AML-193 (cell line): ENCODE measurements around the gene ATXN1.

Experiments used
- DNase-seq, 2 experiments: peaks; one replicate each; lab custom pipeline; 2025; lab: John Stamatoyannopoulos, UW

Gene ATXN1

GRCh38 chr6:16332175-16332542 lies 429.1 kb downstream of the ATXN1 start:
- DNase-seq, result peak; percentile 69 to 80

DNA sequence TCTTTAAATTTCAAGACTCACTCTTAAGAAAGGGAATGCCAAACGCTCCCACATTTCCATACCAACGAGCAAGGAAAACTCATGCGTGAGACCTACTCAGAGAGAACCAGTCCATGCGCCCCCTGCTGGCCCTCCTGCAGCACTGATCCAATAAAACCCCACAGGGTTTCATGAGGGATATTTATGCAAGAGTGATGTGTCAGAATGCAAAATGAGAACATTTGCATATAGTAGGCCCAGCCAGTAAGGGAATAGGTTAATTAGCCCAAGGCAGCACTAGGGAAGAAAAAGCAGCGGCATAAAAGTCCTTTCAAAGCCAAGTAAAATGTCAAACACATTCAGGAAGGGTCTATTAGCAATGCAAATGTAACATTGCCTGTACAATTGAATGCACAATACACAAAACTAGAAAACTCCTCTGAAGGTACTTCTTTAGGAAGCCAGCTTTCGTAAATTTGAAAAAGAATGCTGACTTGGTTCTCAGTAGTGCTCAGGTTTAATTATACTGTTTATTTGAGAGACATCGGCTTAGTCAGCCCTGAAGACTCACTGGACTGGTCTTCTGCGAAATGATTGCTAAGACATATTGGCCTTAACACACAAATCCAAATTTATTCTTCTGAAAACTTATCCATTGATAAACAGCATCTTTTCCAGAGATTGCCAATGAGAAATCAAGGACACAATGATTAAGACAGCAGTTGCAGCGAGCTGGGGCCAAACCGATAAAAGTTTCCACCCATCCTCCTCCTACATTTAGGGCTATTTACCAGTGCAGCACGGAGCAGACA lies 429.7 kb downstream of the ATXN1 start:
- DNase-seq, result peak; percentile 75 to 83

DNA sequence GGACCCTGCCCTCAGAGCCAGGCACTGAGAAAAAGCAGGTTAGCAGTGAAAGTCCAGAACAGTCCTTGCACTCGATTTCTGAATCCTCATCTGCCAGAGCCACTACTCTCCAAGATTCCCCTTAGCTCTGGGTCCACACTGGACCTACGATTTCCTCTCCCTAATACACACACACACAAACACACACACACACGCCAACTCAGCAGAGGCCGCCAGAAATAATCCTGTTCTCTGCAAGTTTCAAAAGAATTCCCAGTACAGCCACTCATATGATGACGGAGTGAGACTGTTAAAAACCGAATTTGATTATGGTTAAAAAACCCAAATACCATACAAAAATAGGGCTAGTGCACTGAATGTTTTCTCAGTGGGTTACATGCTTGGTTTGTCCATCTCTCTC lies 432.0 kb downstream of the ATXN1 start:
- DNase-seq, result no peak

- no peak for DNase-seq
Measured at GRCh38 chr6:16327777-16328325, 433.4 kb downstream of the ATXN1 start.

DNA sequence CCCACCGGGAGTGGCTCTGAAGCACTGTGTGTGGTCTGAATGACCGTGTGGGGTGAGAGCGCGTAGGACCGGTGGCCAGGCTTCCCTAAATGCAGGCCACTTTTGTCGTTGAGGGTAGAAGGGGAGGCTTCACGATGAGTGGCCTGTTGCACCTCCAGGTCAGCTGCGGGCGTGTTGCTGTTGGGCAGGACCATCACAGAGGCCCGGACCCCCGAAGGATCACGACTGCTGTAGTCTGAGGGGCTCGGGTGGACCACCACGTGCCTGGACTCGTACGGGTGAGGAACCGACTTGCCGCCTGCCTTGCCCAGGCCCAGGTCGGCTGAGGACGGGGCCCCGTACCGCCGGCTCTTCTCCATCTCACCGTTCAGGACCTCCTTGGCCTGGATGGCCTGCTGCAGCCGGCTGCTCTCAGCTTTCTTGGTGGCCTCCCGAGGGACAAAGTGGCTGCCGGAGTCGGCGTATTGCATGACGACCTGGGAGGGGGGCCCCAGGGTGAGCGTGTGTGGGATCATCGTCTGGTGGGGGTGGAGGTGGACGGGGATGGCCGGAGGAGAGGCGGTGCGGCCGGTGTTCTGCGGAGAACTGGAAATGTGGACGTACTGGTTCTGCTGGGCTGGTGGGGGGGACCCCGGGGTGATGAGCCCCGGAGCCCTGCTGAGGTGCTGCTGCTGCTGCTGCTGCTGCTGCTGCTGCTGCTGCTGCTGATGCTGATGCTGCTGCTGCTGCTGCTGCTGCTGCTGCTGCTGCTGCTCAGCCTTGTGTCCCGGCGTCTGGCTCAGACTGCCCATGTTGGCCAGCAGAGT lies 434.1 kb downstream of the ATXN1 start:
- no peak for DNase-seq

GRCh38 chr6:16326531-16326930 lies 434.7 kb downstream of the ATXN1 start:
- DNase-seq, result no peak

- DNase-seq, result no peak
Measured at GRCh38 chr6:16324606-16325225, 436.5 kb downstream of the ATXN1 start.

GRCh38 chr6:16324184-16324583 lies 437.1 kb downstream of the ATXN1 start:
- DNase-seq, result no peak

DNA sequence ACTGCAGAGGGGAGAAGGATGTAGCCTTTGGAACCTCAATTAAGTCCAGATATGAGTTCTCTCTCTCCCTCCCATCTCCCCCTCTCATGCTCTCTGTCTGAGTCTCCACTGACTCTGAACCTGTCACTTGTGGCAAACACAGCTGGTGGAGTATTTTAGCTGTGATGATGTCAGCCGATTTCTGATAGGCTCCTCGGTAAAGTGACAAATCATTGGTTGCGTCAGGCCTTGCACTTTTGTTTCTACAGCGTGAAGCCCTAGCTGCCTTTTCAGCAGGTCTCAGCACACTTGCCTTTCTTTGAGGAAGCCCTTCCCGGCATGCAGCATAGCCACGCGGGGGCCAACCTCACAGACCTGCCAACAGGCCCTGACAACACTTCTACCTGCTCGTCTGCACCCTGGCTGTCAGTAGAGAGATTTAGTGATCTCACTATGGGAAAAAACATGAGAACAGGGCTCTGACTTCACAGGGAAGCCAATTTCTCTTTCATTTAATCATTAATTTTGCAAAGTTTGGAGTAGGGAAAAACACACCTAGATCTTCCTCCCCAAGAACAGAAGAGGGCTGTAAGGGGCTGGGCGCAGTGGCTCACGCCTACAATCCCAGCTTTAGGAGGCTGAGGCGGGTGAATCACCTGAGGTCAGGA lies 438.5 kb downstream of the ATXN1 start:
- no peak for DNase-seq

DNA sequence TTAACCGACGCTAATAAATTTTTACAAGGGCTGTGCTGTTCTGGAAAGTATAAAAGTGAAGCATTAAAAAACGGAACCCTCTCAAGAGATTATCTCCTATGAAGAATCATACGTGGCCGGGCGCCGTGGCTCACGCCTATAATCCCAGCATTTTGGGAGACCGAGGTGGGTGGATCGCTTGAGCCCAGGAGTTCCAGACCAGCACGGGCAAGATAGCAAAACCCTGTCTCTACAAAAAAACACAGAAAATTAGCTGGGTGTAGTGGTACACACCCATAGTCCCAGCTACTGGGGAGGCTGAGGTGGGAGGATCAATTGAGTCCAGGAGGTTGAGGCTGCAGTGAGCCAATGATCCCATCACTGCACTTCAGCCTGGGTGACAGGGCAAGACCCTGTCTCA lies 439.4 kb downstream of the ATXN1 start:
- no peak for DNase-seq

GRCh38 chr6:16321341-16321710 lies 439.9 kb downstream of the ATXN1 start:
- DNase-seq, result no peak

DNA sequence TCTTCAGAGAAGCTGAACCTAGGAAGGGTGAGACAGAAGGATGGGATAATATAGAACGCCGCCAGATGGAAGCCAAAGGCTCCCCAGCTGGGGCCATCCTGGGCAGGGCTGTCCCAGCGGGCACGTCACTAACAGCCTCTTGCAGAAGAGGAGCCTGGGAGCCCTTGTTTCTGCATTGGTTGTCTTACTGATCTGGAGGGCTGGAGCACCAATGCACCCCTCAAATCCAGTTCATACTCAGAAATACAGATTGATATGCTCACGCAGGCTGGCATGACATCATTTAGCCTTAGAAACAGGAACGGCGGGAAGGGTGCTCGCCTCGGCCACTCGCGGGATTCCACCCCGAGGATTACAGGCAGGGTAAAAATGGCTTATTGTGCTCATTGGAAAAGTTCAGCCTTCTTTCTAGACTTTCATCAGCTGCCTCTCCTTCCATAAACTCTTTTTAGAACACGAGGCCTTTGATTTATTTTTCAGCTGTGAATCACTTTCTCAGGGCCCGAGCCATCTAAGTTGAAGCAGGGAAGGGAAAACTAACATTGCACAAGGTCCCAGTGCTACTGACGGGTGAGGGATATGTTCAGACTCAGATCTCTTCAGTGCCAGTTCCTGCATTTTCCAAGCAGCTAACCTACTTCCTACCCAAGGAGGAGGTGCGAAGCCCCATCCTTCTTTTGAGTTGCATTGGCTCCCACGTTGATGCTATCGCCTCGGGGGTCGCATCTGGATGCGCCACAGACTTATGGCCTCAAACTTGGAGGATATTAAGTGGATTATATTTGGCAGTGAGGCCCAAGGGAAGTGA lies 440.5 kb downstream of the ATXN1 start:
- no peak for DNase-seq

GRCh38 chr6:16319813-16320532 lies 441.3 kb downstream of the ATXN1 start:
- DNase-seq, result peak; percentile 74 to 85

- no peak for DNase-seq
Measured at GRCh38 chr6:16318953-16319720, 442.1 kb downstream of the ATXN1 start.

DNA sequence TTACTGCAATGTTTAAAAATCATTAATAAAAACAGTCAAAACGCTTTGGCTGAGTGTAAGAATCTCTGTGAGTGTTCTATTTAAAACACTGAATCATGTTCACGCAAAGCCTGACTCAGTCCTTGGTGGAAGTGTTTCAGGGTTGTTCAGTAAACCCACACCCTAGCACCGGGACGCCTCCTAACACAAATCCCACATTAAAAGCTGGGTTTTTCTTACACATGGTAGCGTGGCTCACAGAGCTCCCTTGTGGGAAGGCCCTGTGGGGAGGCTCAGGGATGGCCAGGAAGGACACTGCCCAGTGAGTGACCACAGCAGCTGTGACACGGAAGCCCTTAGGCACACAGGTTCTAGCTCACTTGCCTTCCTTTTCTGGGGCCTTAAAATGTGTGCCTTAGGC lies 442.7 kb downstream of the ATXN1 start:
- DNase-seq, result no peak

DNA sequence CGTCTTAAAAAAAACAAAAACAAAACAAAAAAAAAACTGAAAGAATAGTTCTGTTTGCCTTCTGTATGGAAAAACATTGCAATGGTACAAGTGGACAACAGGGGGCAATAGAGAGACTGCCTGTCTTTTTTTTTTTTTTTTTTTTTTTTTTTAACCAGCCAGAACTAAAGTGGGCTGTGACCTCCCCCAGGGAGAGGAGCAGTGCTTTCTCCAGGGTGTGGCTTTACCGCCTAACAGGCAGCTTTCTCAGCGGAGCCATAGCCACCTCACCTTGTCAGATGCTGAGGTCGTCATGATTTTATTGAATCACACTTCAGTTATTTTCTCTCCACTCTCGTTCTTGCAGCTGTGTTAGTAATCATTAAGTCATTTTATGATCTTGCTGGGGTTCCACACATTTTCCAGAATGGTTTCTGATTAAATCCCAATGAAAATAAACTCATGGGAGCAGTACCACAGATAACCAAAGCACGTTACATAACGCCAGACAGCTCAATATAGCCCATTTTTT lies 444.5 kb downstream of the ATXN1 start:
- DNase-seq, result peak; percentile 51 to 63

GRCh38 chr6:16314296-16314695 lies 447.0 kb downstream of the ATXN1 start:
- no peak for DNase-seq

DNA sequence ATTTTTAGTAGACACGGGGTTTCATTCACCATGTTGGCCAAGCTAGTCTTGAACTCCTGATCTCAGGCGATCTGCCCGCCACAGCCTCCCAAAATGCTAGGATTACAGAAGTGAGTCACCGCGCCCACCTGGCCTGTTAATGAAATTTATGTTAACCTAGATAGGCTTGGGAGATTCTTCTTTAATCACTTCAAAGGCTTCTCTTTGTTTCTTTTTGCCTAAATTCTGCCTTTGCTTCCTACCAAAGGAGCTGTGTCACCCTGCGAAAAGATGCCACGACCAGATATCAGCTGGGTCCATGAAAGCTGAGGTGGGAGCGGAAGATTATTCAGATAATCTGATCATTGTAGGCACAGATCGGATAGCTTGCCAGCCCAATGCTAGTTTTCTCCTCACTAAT lies 447.5 kb downstream of the ATXN1 start:
- DNase-seq, result no peak

DNA sequence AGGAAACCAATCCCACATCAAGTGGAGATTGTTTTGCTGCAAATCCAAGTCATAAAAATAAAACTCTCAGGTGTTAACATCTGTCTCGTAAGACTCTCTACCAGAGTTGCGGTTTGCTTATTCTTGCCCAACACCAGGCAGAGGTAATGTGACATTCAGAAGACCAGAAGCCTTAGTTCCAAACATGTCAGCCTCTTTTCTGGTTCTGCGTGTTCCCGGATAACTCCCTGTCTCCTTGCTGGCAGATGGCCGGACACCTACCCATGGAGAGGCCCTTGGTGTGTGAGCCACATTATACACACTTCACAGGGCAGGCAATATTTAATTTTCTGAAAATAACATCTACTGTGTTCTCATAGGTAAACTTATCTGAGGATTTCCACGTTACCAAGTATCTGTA lies 449.5 kb downstream of the ATXN1 start:
- DNase-seq, result no peak

GRCh38 chr6:16306334-16306733 lies 454.9 kb downstream of the ATXN1 start:
- no peak for DNase-seq
